HEK293 (cell line): ENCODE data around the gene ATP5F1D.

Source experiments
- ZBTB7A ChIP-seq: fragments of 450-650 bp; formaldehyde crosslinking; IDR thresholded peaks from 2 replicates; pipeline ENCODE4 v1.5.1; 2016; ENCODE audit warnings: low read depth, missing biosample characterization, missing genetic modification characterization
- ZFP3 ChIP-seq: fragments of 450-650 bp; formaldehyde crosslinking; IDR thresholded peaks from 2 replicates; pipeline ENCODE4 v1.5.1; 2016; ENCODE audit warnings: low read depth, missing biosample characterization, missing genetic modification characterization
- ZNF146 ChIP-seq: fragments of 450-650 bp; formaldehyde crosslinking; IDR thresholded peaks from 2 replicates; pipeline ENCODE4 v1.5.1; 2016; ENCODE audit warnings: missing biosample characterization, missing genetic modification characterization
- ZNF223 ChIP-seq: fragments of 450-650 bp; formaldehyde crosslinking; IDR thresholded peaks from 2 replicates; pipeline ENCODE4 v1.5.1; 2016; ENCODE audit warnings: missing biosample characterization, missing genetic modification characterization
- TF ChIP-seq, protein P1 (sequence below): fragments of 450-650 bp; formaldehyde crosslinking; IDR thresholded peaks from 2 replicates; pipeline ENCODE4 v1.5.1; 2016; ENCODE audit warnings: missing biosample characterization, missing genetic modification characterization
- TF ChIP-seq, protein P2 (sequence below): fragments of 450-650 bp; formaldehyde crosslinking; IDR thresholded peaks from 2 replicates; pipeline ENCODE4 v1.5.1; 2016; ENCODE audit warnings: missing biosample characterization, missing genetic modification characterization
- TF ChIP-seq, protein P3 (sequence below): fragments of 450-650 bp; formaldehyde crosslinking; IDR thresholded peaks from 2 replicates; pipeline ENCODE4 v1.5.1; 2016; ENCODE audit warnings: missing biosample characterization, missing genetic modification characterization

DNA sequence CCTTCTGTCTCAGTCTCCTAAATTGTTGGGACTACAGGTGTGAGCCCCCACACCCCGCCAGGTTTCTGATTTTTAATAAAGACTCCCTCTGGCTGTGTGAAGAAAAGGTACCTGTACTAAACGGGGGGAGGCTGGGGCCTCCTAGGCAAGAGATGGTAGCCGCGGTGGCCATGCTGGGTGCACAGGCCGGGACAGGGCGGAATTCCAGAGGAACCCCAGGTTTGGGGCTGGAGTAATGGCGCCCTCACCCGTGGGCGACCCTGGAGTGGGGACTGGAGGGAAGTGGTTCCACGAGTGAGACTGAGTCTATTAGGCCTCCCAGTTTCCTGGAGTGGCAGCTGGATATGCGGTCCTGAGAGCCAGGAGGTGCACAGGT is 2.1 kb upstream of the ATP5F1D start:
- TF ChIP-seq ZBTB7A (tag by site-specific recombination) = no peak
- TF ChIP-seq, protein P1, sequence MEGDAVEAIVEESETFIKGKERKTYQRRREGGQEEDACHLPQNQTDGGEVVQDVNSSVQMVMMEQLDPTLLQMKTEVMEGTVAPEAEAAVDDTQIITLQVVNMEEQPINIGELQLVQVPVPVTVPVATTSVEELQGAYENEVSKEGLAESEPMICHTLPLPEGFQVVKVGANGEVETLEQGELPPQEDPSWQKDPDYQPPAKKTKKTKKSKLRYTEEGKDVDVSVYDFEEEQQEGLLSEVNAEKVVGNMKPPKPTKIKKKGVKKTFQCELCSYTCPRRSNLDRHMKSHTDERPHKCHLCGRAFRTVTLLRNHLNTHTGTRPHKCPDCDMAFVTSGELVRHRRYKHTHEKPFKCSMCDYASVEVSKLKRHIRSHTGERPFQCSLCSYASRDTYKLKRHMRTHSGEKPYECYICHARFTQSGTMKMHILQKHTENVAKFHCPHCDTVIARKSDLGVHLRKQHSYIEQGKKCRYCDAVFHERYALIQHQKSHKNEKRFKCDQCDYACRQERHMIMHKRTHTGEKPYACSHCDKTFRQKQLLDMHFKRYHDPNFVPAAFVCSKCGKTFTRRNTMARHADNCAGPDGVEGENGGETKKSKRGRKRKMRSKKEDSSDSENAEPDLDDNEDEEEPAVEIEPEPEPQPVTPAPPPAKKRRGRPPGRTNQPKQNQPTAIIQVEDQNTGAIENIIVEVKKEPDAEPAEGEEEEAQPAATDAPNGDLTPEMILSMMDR (tag by site-specific recombination) = no peak
- TF ChIP-seq, protein P2, sequence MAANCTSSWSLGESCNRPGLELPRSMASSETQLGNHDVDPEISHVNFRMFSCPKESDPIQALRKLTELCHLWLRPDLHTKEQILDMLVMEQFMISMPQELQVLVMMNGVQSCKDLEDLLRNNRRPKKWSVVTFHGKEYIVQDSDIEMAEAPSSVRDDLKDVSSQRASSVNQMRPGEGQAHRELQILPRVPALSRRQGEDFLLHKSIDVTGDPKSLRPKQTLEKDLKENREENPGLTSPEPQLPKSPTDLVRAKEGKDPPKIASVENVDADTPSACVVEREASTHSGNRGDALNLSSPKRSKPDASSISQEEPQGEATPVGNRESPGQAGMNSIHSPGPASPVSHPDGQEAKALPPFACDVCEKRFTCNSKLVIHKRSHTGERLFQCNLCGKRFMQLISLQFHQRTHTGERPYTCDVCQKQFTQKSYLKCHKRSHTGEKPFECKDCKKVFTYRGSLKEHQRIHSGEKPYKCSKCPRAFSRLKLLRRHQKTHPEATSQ = no peak
- TF ChIP-seq, protein P3, sequence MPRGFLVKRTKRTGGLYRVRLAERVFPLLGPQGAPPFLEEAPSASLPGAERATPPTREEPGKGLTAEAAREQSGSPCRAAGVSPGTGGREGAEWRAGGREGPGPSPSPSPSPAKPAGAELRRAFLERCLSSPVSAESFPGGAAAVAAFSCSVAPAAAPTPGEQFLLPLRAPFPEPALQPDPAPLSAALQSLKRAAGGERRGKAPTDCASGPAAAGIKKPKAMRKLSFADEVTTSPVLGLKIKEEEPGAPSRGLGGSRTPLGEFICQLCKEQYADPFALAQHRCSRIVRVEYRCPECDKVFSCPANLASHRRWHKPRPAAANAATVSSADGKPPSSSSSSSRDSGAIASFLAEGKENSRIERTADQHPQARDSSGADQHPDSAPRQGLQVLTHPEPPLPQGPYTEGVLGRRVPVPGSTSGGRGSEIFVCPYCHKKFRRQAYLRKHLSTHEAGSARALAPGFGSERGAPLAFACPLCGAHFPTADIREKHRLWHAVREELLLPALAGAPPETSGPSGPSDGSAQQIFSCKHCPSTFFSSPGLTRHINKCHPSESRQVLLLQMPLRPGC (tag by site-specific recombination) = no peak
- no peak for TF ChIP-seq ZFP3 (tag by site-specific recombination)
- no peak for TF ChIP-seq ZNF223 (tag by site-specific recombination)
- no peak for TF ChIP-seq ZNF146
